ENCODE results near the gene SH2B3.

SH2B3 gene

DNA sequence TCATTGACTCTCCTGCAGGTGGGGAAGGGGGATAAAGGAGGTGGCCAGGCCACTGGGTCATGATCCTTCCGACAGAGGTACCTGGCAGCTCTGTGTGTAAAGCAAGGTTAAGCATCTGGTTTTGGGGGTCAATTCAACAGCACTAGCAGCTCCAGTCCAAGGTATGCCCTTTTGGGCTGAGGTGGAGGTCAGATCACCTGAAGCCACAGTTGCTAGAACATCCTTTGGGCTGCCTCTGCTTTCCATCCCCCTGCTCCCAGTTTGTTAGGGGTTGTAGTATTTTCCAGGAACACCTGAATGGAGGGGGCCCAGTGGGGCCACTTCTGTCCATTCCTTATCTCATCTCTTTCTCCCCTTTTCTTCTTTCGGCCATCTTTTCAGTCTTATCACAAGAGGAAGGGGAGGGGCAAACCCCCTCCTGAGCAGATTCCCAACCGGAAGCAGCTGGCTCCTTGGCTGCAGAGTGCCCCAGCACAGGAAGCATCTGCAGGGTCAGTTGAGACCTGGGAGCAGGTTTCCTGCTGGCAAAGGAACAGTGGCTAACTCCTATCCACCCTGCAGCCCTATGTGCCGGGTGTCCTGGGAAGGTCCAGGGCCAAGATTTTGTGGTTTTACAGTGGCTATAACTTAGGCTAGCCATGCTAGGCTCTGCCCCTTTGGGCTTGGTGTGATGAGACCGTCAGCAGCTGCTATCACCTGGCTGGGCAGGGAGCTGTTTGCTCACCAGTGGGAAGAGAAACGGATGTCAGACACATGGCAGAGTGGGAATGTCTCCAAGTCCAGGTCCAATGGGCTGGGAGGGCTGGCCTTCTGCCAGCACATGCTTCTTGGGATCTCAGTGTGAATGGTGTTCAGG is 40.2 kb downstream of the SH2B3 start:
- TF ChIP-seq, protein P1, sequence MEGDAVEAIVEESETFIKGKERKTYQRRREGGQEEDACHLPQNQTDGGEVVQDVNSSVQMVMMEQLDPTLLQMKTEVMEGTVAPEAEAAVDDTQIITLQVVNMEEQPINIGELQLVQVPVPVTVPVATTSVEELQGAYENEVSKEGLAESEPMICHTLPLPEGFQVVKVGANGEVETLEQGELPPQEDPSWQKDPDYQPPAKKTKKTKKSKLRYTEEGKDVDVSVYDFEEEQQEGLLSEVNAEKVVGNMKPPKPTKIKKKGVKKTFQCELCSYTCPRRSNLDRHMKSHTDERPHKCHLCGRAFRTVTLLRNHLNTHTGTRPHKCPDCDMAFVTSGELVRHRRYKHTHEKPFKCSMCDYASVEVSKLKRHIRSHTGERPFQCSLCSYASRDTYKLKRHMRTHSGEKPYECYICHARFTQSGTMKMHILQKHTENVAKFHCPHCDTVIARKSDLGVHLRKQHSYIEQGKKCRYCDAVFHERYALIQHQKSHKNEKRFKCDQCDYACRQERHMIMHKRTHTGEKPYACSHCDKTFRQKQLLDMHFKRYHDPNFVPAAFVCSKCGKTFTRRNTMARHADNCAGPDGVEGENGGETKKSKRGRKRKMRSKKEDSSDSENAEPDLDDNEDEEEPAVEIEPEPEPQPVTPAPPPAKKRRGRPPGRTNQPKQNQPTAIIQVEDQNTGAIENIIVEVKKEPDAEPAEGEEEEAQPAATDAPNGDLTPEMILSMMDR (IDR thresholded peaks at IDR 0.05; ENCODE audit: low read depth, low read length, missing control alignments): no peak
- in situ Hi-C loops (cut with HindIII; ENCODE audit: low sequenced_read_pairs): no loop called here
- DNase-seq (ENCODE audit: low read depth): no peak
- H3K4me3 ChIP-seq (ENCODE audit: low read depth, low read length): no peak overlapping the region

DNA sequence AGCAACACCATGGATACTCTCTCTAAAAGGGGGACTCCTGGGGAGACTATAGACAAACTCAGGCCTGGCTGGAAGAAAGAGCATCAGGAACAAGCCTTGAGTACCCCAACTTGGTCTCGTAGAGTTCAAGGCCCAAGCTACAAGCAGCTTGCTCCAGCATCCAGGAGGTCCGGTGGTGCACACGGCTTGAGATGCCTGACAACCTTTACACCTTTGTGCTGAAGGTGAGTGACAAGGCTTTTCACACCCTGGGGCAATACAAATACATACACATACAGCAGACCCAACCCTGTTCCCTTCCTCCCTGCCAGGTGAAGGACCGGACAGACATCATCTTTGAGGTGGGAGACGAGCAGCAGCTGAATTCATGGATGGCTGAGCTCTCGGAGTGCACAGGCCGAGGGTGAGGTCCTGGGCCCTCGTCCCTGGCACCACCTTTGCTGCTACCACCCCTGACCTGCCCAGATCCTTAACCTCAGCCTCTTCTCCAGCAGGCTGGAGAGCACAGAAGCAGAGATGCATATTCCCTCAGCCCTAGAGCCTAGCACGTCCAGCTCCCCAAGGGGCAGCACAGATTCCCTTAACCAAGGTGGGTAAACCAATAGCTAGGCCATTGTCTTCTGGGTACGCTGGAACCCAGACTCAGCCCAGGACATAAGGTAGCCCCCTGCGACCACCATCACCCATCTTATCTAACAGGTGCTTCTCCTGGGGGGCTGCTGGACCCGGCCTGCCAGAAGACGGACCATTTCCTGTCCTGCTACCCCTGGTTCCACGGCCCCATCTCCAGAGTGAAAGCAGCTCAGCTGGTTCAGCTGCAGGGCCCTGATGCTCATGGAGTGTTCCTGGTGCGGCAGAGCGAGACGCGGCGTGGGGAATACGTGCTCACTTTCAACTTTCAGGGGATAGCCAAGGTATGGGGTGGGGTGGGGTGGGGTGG is 41.2 kb downstream of the SH2B3 start:
- DNase-seq (ENCODE audit: low read depth): no peak
- in situ Hi-C loops (cut with HindIII; ENCODE audit: low sequenced_read_pairs): no loop called here
- no peak overlapping the region for H3K4me3 ChIP-seq (ENCODE audit: low read depth, low read length)
- TF ChIP-seq, protein P1 (IDR thresholded peaks at IDR 0.05; ENCODE audit: low read depth, low read length, missing control alignments): no peak

DNA sequence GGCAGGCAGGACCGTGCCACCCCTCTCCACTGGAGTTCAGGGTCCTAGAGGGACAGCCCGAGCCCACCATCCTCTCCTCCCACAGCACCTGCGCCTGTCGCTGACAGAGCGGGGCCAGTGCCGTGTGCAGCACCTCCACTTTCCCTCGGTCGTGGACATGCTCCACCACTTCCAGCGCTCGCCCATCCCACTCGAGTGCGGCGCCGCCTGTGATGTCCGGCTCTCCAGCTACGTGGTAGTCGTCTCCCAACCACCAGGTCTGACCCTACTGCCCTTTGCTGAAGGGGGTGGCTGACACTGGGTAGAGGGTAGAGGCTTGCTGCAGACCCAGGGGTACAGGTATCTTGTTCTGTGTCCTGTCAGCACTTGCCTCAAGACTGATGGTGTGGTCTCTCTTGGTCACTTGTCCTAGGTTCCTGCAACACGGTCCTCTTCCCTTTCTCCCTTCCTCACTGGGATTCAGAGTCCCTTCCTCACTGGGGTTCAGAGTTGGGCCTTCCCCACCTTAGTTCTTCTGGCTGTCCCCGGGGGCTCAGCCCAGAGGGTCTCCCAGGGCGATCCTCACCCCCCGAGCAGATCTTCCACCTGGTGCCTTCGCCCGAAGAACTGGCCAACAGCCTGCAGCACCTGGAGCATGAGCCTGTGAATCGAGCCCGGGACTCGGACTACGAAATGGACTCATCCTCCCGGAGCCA is 42.0 kb downstream of the SH2B3 start:
- no peak overlapping the region for H3K4me3 ChIP-seq (ENCODE audit: low read depth, low read length)
- no peak for DNase-seq (ENCODE audit: low read depth)
- TF ChIP-seq, protein P1 (IDR thresholded peaks at IDR 0.05; ENCODE audit: low read depth, low read length, missing control alignments): no peak
- in situ Hi-C loops (cut with HindIII; ENCODE audit: low sequenced_read_pairs): no loop called here

DNA sequence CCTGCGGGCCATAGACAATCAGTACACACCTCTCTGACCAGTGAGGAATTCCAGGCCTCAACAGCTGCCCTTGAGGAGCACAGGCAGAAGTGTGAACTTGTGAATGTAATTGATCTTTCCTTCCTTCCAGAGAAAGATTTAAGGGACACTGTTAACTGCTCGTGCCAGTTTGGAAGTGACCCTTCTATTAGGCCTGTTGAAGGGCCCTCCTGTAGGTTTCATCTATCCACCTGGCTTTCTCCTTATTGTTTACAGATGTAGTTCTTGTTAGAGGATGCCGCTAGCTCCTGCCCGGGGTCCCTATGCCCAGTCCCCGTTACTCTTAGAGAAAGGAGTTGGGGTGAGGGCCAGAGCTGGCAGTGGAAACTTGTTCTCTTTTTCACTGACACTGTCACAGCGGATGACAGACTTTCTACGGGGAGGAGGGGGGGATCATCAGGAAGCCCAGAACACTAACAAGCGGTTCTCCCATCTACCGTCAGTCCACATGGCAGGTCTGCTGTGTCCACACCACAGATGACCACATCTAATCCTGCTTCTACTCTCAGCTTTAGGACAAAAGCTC is 42.6 kb downstream of the SH2B3 start:
- no peak for DNase-seq (ENCODE audit: low read depth)
- no peak overlapping the region for H3K4me3 ChIP-seq (ENCODE audit: low read depth, low read length)
- TF ChIP-seq, protein P1 (IDR thresholded peaks at IDR 0.05; ENCODE audit: low read depth, low read length, missing control alignments): no peak
- in situ Hi-C loops (cut with HindIII; ENCODE audit: low sequenced_read_pairs): no loop called here

DNA sequence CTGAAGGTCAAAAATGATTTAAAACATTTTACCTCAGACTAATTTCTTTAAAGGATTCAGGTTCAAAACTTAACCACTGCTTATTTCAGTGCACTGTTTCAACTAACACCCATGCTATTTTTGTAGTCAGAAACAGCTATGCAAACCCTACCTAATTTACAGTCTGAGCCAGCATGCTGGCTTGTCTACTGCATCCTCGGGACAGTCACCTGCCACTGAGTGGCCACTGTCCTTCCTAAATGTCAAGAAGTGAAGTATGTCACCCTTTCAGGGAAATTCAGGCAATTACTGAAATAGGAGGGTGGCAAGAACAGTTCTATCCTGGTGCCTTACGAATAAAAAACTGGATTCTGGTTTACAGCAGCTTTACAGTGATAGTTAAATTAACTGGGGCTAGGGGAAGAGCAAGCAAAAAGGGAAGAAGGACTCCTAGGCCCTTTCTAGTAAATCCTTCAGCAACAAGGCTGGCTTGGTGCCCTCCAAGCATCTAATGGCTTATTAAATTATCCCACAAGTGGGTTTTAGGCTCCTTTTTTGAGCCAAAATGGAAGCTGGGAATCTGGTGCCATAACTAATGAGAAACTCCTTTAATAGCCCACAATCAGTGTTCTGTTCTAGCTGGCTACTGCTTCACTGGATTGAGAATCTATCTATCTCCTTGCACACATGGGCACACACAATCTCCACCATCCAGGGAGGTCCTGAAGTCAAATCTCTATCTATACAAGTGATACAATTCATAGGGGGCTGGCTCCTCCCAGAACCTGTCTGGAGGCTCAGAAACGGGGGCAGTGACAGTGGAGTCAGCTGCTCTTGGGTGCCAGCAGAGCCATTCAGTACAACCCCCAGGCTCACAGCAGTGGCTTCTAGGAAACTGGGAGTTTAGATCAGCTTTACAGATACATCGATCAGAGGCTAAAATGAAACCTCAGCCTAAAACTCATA is 43.4 kb downstream of the SH2B3 start:
- DNase-seq (ENCODE audit: low read depth): no peak
- TF ChIP-seq, protein P1 (IDR thresholded peaks at IDR 0.05; ENCODE audit: low read depth, low read length, missing control alignments): no peak
- no peak overlapping the region for H3K4me3 ChIP-seq (ENCODE audit: low read depth, low read length)
- in situ Hi-C loops (cut with HindIII; ENCODE audit: low sequenced_read_pairs): no loop called here
